GM10266 (cell line): Measurements from ENCODE around the gene FAAP20.

ENCODE experiments used
- DNase-seq: peaks from one replicate; pipeline ENCODE4 v3.0.0; 2012; ENCODE audit errors: extremely low spot score
- CTCF ChIP-seq: IDR thresholded peaks from 2 replicates; pipeline ENCODE4 v1.5.1; 2012; ENCODE audit warnings: mild to moderate bottlenecking, low read depth; ENCODE audit not compliant: control insufficient read depth, insufficient read depth; ENCODE audit errors: missing control alignments

Gene FAAP20

DNA sequence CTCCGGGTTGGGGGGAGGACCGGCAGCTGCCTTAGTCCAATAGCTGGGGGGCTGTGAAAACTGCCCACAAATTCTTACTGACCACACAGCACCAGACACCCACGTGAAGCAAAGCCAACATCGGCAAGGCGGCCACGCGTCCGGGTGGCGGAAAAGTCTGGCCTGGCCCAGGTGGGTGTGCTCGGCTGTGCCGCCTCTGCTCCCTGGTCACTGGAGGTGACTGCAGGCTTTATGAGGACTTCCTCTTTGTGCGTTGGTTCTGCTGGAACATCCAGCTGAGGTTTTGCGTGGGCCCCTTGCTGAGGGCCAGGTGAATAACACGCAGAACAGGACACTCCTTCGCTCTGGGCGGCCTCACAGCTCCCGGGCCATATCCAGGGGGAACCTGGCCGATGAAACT lies 35.4 kb downstream of the FAAP20 start:
- TF ChIP-seq CTCF = no peak
- DNase-seq = no peak

DNA sequence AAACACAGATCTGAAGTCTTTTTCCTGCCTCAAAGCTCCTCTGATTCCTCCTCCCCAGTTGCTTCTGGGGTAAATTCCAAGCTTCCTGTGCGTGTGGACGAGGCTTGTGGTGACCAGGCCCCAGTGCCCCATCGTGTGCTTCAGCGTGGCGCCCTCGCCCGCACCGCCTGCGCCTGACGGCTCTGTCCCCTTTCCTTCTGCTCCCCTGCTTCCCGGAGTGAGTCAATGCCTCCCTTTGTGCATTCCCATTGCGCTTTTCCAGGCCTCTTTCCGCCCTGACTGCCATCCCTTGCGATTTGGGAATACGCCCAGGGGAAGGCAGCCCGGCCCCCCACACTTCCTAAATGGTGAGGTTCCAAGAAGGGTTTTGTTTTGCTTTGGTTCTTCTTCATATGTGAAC lies 36.3 kb downstream of the FAAP20 start:
- DNase-seq = no peak
- no peak for TF ChIP-seq CTCF

GRCh38 chr1:2157856-2158255 lies 36.7 kb downstream of the FAAP20 start:
- DNase-seq = no peak
- no peak for TF ChIP-seq CTCF

DNA sequence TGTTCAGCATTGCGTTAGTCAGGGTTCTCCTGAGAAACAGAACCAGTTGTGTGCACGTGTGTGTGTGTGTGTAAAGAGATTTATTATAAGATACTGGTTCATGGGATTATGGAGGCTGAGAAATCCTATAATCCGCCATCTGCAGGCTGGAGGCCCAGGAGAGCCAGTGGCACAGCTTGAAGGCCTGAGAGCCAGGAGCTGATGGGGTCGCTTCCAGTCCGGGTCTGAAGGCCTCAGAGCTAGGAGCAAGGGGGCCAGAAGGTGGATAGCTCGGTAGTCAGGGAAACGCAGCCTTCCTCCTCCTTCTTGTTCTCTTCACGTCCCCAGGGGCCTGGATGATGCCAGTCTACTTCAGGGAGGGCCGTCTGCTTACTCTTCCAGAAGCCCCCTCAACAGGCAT lies 37.7 kb downstream of the FAAP20 start:
- no peak for TF ChIP-seq CTCF
- DNase-seq = no peak

DNA sequence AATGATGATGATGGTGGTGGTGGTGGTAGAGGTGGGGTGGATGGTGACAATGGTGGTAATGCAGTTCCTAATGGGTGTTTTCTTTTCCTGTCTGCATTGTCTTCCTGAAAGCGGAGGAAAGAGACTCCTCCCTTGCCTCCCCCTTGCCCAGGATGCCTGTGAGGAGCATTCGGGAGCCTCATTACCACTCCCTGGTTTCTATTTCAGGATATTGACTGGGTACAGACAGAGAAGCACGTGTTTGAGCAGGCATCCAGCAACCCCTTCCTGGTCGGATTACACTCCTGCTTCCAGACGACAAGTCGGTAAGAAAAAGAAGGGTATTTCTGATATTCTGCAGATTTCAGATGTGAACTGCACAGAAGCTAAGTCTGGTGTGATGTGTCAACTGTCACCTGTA lies 38.8 kb downstream of the FAAP20 start:
- TF ChIP-seq CTCF = no peak
- DNase-seq = no peak

- TF ChIP-seq CTCF = no peak
- no peak for DNase-seq
Observed at GRCh38 chr1:2155147-2155598, 39.4 kb downstream of the FAAP20 start.

DNA sequence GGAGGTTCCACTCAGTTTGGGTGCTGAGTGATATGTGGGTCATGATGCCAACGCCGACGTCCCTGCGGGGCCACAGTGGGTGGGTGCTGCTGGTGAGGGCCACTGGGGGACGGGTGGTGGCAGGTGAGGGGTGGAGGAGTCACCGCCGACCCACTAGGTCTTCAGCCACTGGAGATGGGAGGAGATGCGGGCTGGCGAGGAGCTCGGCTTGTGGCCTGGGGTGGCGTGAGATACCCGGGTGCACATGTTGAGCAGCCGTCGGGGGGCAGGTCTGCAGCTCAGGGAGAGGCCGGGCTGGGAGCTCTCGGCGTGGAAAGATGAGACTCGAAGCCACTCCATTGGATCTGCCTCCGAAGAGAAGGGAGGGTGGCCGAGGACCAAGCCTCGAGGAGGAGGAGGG lies 40.5 kb downstream of the FAAP20 start:
- no peak for TF ChIP-seq CTCF
- DNase-seq = no peak

GRCh38 chr1:2152954-2153353 lies 41.6 kb downstream of the FAAP20 start:
- TF ChIP-seq CTCF = no peak
- DNase-seq = no peak
